ENCODE measurements around the gene NUAK2. TPM values are rescaled to one million over a fixed set of nuclear protein-coding genes. Genes with fewer than 3 reads are reported as not detected.

Gene NUAK2
- total and polyA plus RNA-seq, 8 donors: 6.1 to 12.3 (median 8.6) TPM

- Histone ChIP-seq H3K4me1 (peaks cover 6 to 9% of the 10 kb centered on the region in 2 donors), H3K27me3 (no peaks in the 10 kb centered on the region), H3K36me3 (peaks cover 0 to 76% of the 10 kb centered on the region in 2 donors), H3K9me3 (no peaks in the 10 kb centered on the region), H3K4me3 (no peak overlapping the region), H3K27ac (no peak overlapping the region)
- TF ChIP-seq CTCF (IDR thresholded peaks at IDR 0.05): no peak
- DNase-seq: no peak
- no peak for ATAC-seq
- intact Hi-C loops (cut with DNase I): no loop called here
Measured at GRCh38 chr1:205304046-205304694, 17.4 kb downstream of the NUAK2 start.

- peaks cover 0 to 68% of the 10 kb centered on the region in 2 donors for H3K36me3 ChIP-seq
- TF ChIP-seq CTCF (IDR thresholded peaks at IDR 0.05): no peak
Measured at GRCh38 chr1:205303247-205303888, 18.2 kb downstream of the NUAK2 start.

GRCh38 chr1:205301842-205302588, 19.5 kb downstream of the NUAK2 start:
- H3K4me3 ChIP-seq: no peak overlapping the region
- intact Hi-C loops (cut with DNase I): no loop called here
- H3K9me3 ChIP-seq: no peaks in the 10 kb centered on the region
- H3K4me1 ChIP-seq: peaks cover 6 to 14% of the 10 kb centered on the region in 2 donors
- no peak for DNase-seq
- no peak for TF ChIP-seq CTCF (IDR thresholded peaks at IDR 0.05)
- peak; percentile 1 for ATAC-seq
- H3K27me3 ChIP-seq: no peaks in the 10 kb centered on the region
- peak overlapping the region; percentile 66 to 73 for H3K27ac ChIP-seq
- peaks cover 0 to 55% of the 10 kb centered on the region in 2 donors for H3K36me3 ChIP-seq

More at GRCh38 chr1:205303247-205303888, 18.2 kb downstream of the NUAK2 start:
- intact Hi-C loops (cut with DNase I): no loop called here
- Histone ChIP-seq H3K27ac (no peak overlapping the region), H3K9me3 (no peaks in the 10 kb centered on the region), H3K4me1 (peaks cover 6 to 14% of the 10 kb centered on the region in 2 donors), H3K27me3 (no peaks in the 10 kb centered on the region), H3K4me3 (no peak overlapping the region)
- ATAC-seq (no peak), DNase-seq (no peak)

- H3K4me1 ChIP-seq: peaks cover 6 to 14% of the 10 kb centered on the region in 2 donors
- H3K27me3 ChIP-seq: no peaks in the 10 kb centered on the region
- H3K36me3 ChIP-seq: peaks cover 0 to 48% of the 10 kb centered on the region in 2 donors
- DNase-seq: peak in 3 of 4 donors; percentile 86 to 93 (median 91)
- peak overlapping the region; percentile 66 to 73 for H3K27ac ChIP-seq
- no peak overlapping the region for H3K4me3 ChIP-seq
- intact Hi-C loops (cut with DNase I): no loop called here
- ATAC-seq: peak; percentile 91
- no peak for TF ChIP-seq CTCF (IDR thresholded peaks at IDR 0.05)
- no peaks in the 10 kb centered on the region for H3K9me3 ChIP-seq
Measured at GRCh38 chr1:205301205-205301821, 20.2 kb downstream of the NUAK2 start.

All from left lung (tissue), 10 donors.